GM23338 (cell line): ENCODE measurements around the gene HMOX1. TPM values are rescaled to one million over a fixed set of nuclear protein-coding genes. Genes with fewer than 3 reads are reported as not detected.
A peak's percentile ranks its signal among the peaks of the same experiment; 100 is the strongest.

ENCODE experiments used
- ATAC-seq: fragments of 200-7000 bp; cut with Tn5 transposase; 3 replicates; pipeline ENCODE4 v1.9.1; 2020
- DNase-seq: peaks from one replicate; pipeline ENCODE4 v3.0.0-alpha.2; 2015; ENCODE audit warnings: low spot score
- H2AFZ ChIP-seq: fragments of 200-600 bp; sonication (generic); 2 replicates; pipeline ENCODE4 v1.8.0; 2016; ENCODE audit warnings: antibody characterized with exemption, mild to moderate bottlenecking, moderate library complexity
- H3F3A ChIP-seq: fragments of 200-600 bp; sonication (generic); replicated peaks from 2 replicates; pipeline ENCODE4 v1.8.0; 2017; ENCODE audit warnings: antibody characterized with exemption, mixed run types, low read depth
- H3K27ac ChIP-seq: fragments of 200-600 bp; sonication (generic); 2 replicates; pipeline ENCODE4 v1.6.1; 2016; ENCODE audit warnings: low read depth
- H3K27me3 ChIP-seq: fragments of 200-600 bp; sonication (generic); 2 replicates; pipeline ENCODE4 v1.8.0; 2016; ENCODE audit warnings: mild to moderate bottlenecking, mixed run types, moderate library complexity; ENCODE audit not compliant: insufficient read depth
- H3K36me3 ChIP-seq: fragments of 200-600 bp; sonication (generic); 2 replicates; pipeline ENCODE4 v1.8.0; 2016; ENCODE audit warnings: mild to moderate bottlenecking; ENCODE audit not compliant: insufficient read depth
- H3K4me1 ChIP-seq: fragments of 200-600 bp; sonication (generic); 2 replicates; pipeline ENCODE4 v1.8.0; 2016; ENCODE audit warnings: mild to moderate bottlenecking, moderate library complexity; ENCODE audit not compliant: insufficient read depth
- H3K4me2 ChIP-seq: fragments of 200-600 bp; sonication (generic); 2 replicates; pipeline ENCODE4 v1.7.1; 2017; ENCODE audit warnings: mixed run types
- H3K4me3 ChIP-seq: fragments of 200-600 bp; sonication (generic); 2 replicates; pipeline ENCODE4 v1.6.1; 2016; ENCODE audit warnings: mixed run types
- H3K79me2 ChIP-seq: fragments of 200-600 bp; sonication (generic); replicated peaks from 2 replicates; pipeline ENCODE4 v1.8.0; 2017; ENCODE audit warnings: mild to moderate bottlenecking; ENCODE audit not compliant: insufficient read depth
- H3K9me2 ChIP-seq: fragments of 200-600 bp; sonication (generic); 2 replicates; pipeline ENCODE4 v1.8.0; 2017; ENCODE audit not compliant: insufficient read depth
- H4K20me1 ChIP-seq: fragments of 200-600 bp; sonication (generic); replicated peaks from 2 replicates; pipeline ENCODE4 v1.8.0; 2017; ENCODE audit warnings: mild to moderate bottlenecking; ENCODE audit not compliant: insufficient read depth
- H3K27ac Mint-ChIP-seq: 2 replicates; pipeline ENCODE4 v1.8.0; 2020; ENCODE audit warnings: inconsistent platforms, mild to moderate bottlenecking, moderate library complexity, mixed read lengths
- H3K27me3 Mint-ChIP-seq: 3 replicates; pipeline ENCODE4 v1.8.0; 2022; ENCODE audit warnings: low read depth, mild to moderate bottlenecking, moderate library complexity, mixed read lengths, inconsistent platforms; ENCODE audit not compliant: insufficient read depth, poor library complexity
- H3K36me3 Mint-ChIP-seq: 3 replicates; pipeline ENCODE4 v1.8.0; 2021; ENCODE audit warnings: low read depth, mild to moderate bottlenecking, inconsistent platforms, moderate library complexity, mixed read lengths
- H3K4me1 Mint-ChIP-seq: 3 replicates; pipeline ENCODE4 v1.8.0; 2020; ENCODE audit warnings: mild to moderate bottlenecking, inconsistent platforms, mixed read lengths
- H3K4me3 Mint-ChIP-seq: 3 replicates; pipeline ENCODE4 v1.8.0; 2021; ENCODE audit warnings: moderate library complexity, mild to moderate bottlenecking, inconsistent platforms, mixed read lengths
- H3K9me3 Mint-ChIP-seq: 3 replicates; pipeline ENCODE4 v1.8.0; 2020; ENCODE audit warnings: moderate library complexity, mild to moderate bottlenecking, inconsistent platforms, mixed read lengths
- CREB1 ChIP-seq: fragments of 250-450 bp; sonication (Bioruptor Pico); IDR thresholded peaks from 2 replicates; pipeline ENCODE4 v1.5.0; 2020; ENCODE audit warnings: low read depth, mild to moderate bottlenecking, moderate library complexity
- EZH2phosphoT487 ChIP-seq: fragments of 200-600 bp; sonication (generic); IDR thresholded peaks from one replicate; pipeline ENCODE4 v1.8.1; 2018; ENCODE audit warnings: antibody characterized with exemption; ENCODE audit not compliant: unreplicated experiment
- JUNB ChIP-seq: IDR thresholded peaks from one replicate; pipeline ENCODE4 v1.6.1; 2016; ENCODE audit warnings: antibody characterized with exemption; ENCODE audit not compliant: unreplicated experiment
- NANOG ChIP-seq: IDR thresholded peaks from 2 replicates; pipeline ENCODE4 v1.6.1; 2016; ENCODE audit warnings: antibody characterized with exemption, borderline replicate concordance
- POLR2AphosphoS5 ChIP-seq: IDR thresholded peaks from 2 replicates; pipeline ENCODE4 v1.6.1; 2016; ENCODE audit warnings: antibody characterized with exemption, low read depth
- STAT1 ChIP-seq: IDR thresholded peaks from one replicate; pipeline ENCODE4 v1.6.1; 2016; ENCODE audit warnings: antibody characterized with exemption; ENCODE audit not compliant: unreplicated experiment
- ZNF114 ChIP-seq: fragments of 250-450 bp; sonication (Bioruptor Pico); IDR thresholded peaks from 2 replicates; pipeline ENCODE4 v1.5.0; 2020; ENCODE audit warnings: mild to moderate bottlenecking, moderate library complexity
- polyA plus RNA-seq: library from polyadenylated mRNA; unstranded; fragments of >200 nt; fragmentation: Nextera tagmentation; extraction: Ambion mirVana; gene quantifications from 2 replicates; pipeline ENCODE4 v1.2.1, GENCODE V29; 2016
- total RNA-seq: library from RNA; depleted of rRNA; stranded (reverse); fragments of >200 nt; shearing (Covaris generic); gene quantifications from 2 replicates; pipeline ENCODE4 v1.2.3, GENCODE V29; 2014
- TF ChIP-seq, protein P1 (sequence below): IDR thresholded peaks from 2 replicates; pipeline ENCODE4 v1.6.1; 2016; ENCODE audit warnings: antibody characterized with exemption
- TF ChIP-seq, protein P2 (sequence below): IDR thresholded peaks from one replicate; pipeline ENCODE4 v1.6.1; 2018; ENCODE audit warnings: antibody characterized with exemption; ENCODE audit not compliant: unreplicated experiment
- TF ChIP-seq, protein P3 (sequence below), 2 experiments: fragments of 200-600 bp in 1 of 2; sonication (generic) in 1 of 2; conservative IDR thresholded peaks; 2 replicates each; pipeline versions ENCODE4 v1.5.1 to v1.6.1; 2016 to 2017; ENCODE audit warnings: antibody characterized with exemption in 2 of 2, low read depth in 2 of 2, mild to moderate bottlenecking in 2 of 2, moderate library complexity in 1 of 2

HMOX1 gene
- total and polyA plus RNA-seq, 2 experiments from 2014 or later = 10.9 to 22.6 TPM

DNA sequence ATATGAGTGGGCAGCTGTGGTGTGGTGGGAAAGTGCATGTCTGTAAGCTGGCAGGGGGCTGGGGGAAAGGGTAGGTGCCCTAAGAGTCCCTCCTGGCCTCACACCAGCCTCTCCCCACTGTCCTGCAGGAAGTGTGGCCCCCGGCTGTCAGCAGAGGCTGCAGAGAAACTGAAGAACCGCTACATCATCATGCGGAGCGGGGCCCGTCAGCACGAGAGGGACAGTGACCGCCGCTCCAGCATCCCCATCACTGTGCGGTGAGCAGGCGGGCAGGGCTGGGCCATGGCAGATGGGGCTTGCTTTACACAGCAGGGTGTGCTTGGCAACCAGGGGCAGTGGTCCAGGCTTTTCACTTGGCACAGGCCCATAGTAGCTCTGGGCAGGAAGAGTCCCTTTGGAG is 38.9 kb downstream of the HMOX1 start:
- Histone ChIP-seq H4K20me1 (peaks cover 18% of the 10 kb centered on the region), H2AFZ (no peak overlapping the region), H3K36me3 (peaks cover 80% of the 10 kb centered on the region), H3K4me2 (no peak overlapping the region), H3K4me1 (no peaks in the 10 kb centered on the region), H3F3A (peaks cover 38% of the 10 kb centered on the region; the same call in 1 of the 2 replicates), H3K9me2 (no peaks in the 10 kb centered on the region), H3K4me3 (no peak overlapping the region), H3K27me3 (no peaks in the 10 kb centered on the region), H3K79me2 (peaks cover 8% of the 10 kb centered on the region; the same call in 1 of the 2 replicates), H3K27ac (no peak overlapping the region)
- peaks cover 99% of the 10 kb centered on the region for H3K36me3 Mint-ChIP-seq
- H3K9me3 Mint-ChIP-seq = no peaks in the 10 kb centered on the region
- ATAC-seq = no peak
- no peak overlapping the region for H3K4me3 Mint-ChIP-seq
- no peak for DNase-seq
- H3K27ac Mint-ChIP-seq = no peak overlapping the region
- TF ChIP-seq JUNB (no peak), ZNF114 (CRISPR knock-in tag) (no peak), CREB1 (CRISPR knock-in tag) (no peak), NANOG (no peak), EZH2phosphoT487 (no peak), STAT1 (no peak)
- TF ChIP-seq, protein P1, sequence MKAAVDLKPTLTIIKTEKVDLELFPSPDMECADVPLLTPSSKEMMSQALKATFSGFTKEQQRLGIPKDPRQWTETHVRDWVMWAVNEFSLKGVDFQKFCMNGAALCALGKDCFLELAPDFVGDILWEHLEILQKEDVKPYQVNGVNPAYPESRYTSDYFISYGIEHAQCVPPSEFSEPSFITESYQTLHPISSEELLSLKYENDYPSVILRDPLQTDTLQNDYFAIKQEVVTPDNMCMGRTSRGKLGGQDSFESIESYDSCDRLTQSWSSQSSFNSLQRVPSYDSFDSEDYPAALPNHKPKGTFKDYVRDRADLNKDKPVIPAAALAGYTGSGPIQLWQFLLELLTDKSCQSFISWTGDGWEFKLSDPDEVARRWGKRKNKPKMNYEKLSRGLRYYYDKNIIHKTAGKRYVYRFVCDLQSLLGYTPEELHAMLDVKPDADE = no peak
- TF ChIP-seq, protein P2, sequence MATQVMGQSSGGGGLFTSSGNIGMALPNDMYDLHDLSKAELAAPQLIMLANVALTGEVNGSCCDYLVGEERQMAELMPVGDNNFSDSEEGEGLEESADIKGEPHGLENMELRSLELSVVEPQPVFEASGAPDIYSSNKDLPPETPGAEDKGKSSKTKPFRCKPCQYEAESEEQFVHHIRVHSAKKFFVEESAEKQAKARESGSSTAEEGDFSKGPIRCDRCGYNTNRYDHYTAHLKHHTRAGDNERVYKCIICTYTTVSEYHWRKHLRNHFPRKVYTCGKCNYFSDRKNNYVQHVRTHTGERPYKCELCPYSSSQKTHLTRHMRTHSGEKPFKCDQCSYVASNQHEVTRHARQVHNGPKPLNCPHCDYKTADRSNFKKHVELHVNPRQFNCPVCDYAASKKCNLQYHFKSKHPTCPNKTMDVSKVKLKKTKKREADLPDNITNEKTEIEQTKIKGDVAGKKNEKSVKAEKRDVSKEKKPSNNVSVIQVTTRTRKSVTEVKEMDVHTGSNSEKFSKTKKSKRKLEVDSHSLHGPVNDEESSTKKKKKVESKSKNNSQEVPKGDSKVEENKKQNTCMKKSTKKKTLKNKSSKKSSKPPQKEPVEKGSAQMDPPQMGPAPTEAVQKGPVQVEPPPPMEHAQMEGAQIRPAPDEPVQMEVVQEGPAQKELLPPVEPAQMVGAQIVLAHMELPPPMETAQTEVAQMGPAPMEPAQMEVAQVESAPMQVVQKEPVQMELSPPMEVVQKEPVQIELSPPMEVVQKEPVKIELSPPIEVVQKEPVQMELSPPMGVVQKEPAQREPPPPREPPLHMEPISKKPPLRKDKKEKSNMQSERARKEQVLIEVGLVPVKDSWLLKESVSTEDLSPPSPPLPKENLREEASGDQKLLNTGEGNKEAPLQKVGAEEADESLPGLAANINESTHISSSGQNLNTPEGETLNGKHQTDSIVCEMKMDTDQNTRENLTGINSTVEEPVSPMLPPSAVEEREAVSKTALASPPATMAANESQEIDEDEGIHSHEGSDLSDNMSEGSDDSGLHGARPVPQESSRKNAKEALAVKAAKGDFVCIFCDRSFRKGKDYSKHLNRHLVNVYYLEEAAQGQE = no peak
- peaks cover 18% of the 10 kb centered on the region for H3K4me1 Mint-ChIP-seq
- peaks cover 17% of the 10 kb centered on the region for H3K27me3 Mint-ChIP-seq

DNA sequence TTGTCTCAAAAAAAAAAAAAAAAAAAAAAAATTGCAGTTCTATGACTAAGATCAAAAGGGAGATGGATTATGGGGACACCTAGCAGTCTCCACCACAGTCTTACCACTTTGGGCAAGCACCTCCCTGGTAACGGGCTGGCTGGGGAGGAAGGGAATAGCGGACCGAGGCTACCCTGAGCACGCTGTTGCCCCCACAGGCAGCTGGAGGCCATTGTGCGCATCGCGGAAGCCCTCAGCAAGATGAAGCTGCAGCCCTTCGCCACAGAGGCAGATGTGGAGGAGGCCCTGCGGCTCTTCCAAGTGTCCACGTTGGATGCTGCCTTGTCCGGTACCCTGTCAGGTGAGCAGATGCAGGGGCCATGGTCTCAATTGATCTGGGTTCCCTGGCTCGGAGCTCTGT is 40.2 kb downstream of the HMOX1 start:
- no peak overlapping the region for H2AFZ ChIP-seq
- H3K4me3 Mint-ChIP-seq = no peak overlapping the region
- peak; percentile 66 for DNase-seq

More for the DNA sequence above, 40.2 kb downstream of the HMOX1 start:
- H3K27me3 Mint-ChIP-seq = peaks cover 12% of the 10 kb centered on the region
- Histone ChIP-seq H3K36me3 (peaks cover 73% of the 10 kb centered on the region), H3K79me2 (peaks cover 11% of the 10 kb centered on the region; the same call in 1 of the 2 replicates), H3K27me3 (no peaks in the 10 kb centered on the region), H3K4me3 (no peak overlapping the region), H3F3A (peaks cover 41% of the 10 kb centered on the region; the same call in 1 of the 2 replicates), H3K27ac (no peak overlapping the region), H3K4me2 (no peak overlapping the region), H4K20me1 (peaks cover 28% of the 10 kb centered on the region), H3K4me1 (peaks cover 8% of the 10 kb centered on the region), H3K9me2 (no peaks in the 10 kb centered on the region)
- H3K36me3 Mint-ChIP-seq = peaks cover 95% of the 10 kb centered on the region
- H3K4me1 Mint-ChIP-seq = peaks cover 30% of the 10 kb centered on the region
- H3K9me3 Mint-ChIP-seq = no peaks in the 10 kb centered on the region
- no peak for TF ChIP-seq POLR2AphosphoS5
- TF ChIP-seq, protein P3, sequence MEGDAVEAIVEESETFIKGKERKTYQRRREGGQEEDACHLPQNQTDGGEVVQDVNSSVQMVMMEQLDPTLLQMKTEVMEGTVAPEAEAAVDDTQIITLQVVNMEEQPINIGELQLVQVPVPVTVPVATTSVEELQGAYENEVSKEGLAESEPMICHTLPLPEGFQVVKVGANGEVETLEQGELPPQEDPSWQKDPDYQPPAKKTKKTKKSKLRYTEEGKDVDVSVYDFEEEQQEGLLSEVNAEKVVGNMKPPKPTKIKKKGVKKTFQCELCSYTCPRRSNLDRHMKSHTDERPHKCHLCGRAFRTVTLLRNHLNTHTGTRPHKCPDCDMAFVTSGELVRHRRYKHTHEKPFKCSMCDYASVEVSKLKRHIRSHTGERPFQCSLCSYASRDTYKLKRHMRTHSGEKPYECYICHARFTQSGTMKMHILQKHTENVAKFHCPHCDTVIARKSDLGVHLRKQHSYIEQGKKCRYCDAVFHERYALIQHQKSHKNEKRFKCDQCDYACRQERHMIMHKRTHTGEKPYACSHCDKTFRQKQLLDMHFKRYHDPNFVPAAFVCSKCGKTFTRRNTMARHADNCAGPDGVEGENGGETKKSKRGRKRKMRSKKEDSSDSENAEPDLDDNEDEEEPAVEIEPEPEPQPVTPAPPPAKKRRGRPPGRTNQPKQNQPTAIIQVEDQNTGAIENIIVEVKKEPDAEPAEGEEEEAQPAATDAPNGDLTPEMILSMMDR (conservative IDR thresholded peaks at IDR 0.05; ENCODE audit: low read depth in 2 of 2) = peak; percentile 36 to 47; a peak in 3 of 4 replicates
- 0 out of 2 replicates have a peak overlapping the region, but pooled peaks have one; percentile 36 for H3K27ac Mint-ChIP-seq
- ATAC-seq = peak; percentile 55
